ENCODE data around the gene CATSPERZ. TPM values are rescaled to one million over a fixed set of nuclear protein-coding genes. Genes with fewer than 3 reads are reported as not detected.

Gene CATSPERZ
- total and polyA plus RNA-seq, 2 of the 13 experiments (the other 11 are each of a cell fraction or from before 2014, with no cell fraction given): 0.22 to 0.48 TPM

GRCh38 chr11:64284048-64284961 lies 15.9 kb upstream of the CATSPERZ start, which contains the start of gene BAD (continued):
- TF ChIP-seq, protein P1, sequence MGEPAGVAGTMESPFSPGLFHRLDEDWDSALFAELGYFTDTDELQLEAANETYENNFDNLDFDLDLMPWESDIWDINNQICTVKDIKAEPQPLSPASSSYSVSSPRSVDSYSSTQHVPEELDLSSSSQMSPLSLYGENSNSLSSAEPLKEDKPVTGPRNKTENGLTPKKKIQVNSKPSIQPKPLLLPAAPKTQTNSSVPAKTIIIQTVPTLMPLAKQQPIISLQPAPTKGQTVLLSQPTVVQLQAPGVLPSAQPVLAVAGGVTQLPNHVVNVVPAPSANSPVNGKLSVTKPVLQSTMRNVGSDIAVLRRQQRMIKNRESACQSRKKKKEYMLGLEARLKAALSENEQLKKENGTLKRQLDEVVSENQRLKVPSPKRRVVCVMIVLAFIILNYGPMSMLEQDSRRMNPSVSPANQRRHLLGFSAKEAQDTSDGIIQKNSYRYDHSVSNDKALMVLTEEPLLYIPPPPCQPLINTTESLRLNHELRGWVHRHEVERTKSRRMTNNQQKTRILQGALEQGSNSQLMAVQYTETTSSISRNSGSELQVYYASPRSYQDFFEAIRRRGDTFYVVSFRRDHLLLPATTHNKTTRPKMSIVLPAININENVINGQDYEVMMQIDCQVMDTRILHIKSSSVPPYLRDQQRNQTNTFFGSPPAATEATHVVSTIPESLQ (CRISPR knock-in tag; conservative IDR thresholded peaks at IDR 0.05): no peak
- TF ChIP-seq, protein P2, sequence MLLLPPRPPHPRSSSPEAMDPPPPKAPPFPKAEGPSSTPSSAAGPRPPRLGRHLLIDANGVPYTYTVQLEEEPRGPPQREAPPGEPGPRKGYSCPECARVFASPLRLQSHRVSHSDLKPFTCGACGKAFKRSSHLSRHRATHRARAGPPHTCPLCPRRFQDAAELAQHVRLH (CRISPR knock-in tag; IDR thresholded peaks at IDR 0.05; ENCODE audit: borderline replicate concordance, low read depth): no peak
- TF ChIP-seq ZNF33B (CRISPR knock-in tag; IDR thresholded peaks at IDR 0.05): no peak
- TF ChIP-seq FOXP4 (CRISPR knock-in tag; IDR thresholded peaks at IDR 0.05): no peak; the same call in 1 of the 2 replicates
- no peak for TF ChIP-seq TBX3 (IDR thresholded peaks at IDR 0.05; ENCODE audit: borderline replicate concordance)
- TF ChIP-seq ZNF451 (CRISPR knock-in tag; IDR thresholded peaks at IDR 0.05): no peak
- TF ChIP-seq ZNF543 (CRISPR knock-in tag; IDR thresholded peaks at IDR 0.05): 0 out of 2 replicates have a peak, but pooled peaks have one; percentile 33
- TF ChIP-seq CBX1 (IDR thresholded peaks at IDR 0.05; ENCODE audit: low read depth): no peak
- TF ChIP-seq MLXIP (CRISPR knock-in tag; IDR thresholded peaks at IDR 0.05; ENCODE audit: borderline replicate concordance): no peak
- TF ChIP-seq ZNF224 (CRISPR knock-in tag; IDR thresholded peaks at IDR 0.05): no peak
- TF ChIP-seq ZNF207 (IDR thresholded peaks at IDR 0.05; ENCODE audit: borderline replicate concordance): no peak
- TF ChIP-seq, protein P3, sequence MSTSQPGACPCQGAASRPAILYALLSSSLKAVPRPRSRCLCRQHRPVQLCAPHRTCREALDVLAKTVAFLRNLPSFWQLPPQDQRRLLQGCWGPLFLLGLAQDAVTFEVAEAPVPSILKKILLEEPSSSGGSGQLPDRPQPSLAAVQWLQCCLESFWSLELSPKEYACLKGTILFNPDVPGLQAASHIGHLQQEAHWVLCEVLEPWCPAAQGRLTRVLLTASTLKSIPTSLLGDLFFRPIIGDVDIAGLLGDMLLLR (CRISPR knock-in tag; IDR thresholded peaks at IDR 0.05): no peak
- TF ChIP-seq ZNF513 (CRISPR knock-in tag; conservative IDR thresholded peaks at IDR 0.05): no peak
- TF ChIP-seq LCORL (IDR thresholded peaks at IDR 0.05): 0 out of 2 replicates have a peak, but pooled peaks have one; percentile 11
- TF ChIP-seq LCORL (CRISPR knock-in tag; IDR thresholded peaks at IDR 0.05): peak; percentile 48; the same call in 1 of the 2 replicates
- TF ChIP-seq NFYC (CRISPR knock-in tag; IDR thresholded peaks at IDR 0.05): peak; percentile 90
- TF ChIP-seq ZNF44 (CRISPR knock-in tag; IDR thresholded peaks at IDR 0.05): peak; percentile 48; the same call in 1 of the 2 replicates
- no peak for TF ChIP-seq ZNF484 (CRISPR knock-in tag; IDR thresholded peaks at IDR 0.05; ENCODE audit: borderline replicate concordance, low read depth)

All from HepG2 (cell line).